ENCODE data around the gene TCEAL4.

DNA sequence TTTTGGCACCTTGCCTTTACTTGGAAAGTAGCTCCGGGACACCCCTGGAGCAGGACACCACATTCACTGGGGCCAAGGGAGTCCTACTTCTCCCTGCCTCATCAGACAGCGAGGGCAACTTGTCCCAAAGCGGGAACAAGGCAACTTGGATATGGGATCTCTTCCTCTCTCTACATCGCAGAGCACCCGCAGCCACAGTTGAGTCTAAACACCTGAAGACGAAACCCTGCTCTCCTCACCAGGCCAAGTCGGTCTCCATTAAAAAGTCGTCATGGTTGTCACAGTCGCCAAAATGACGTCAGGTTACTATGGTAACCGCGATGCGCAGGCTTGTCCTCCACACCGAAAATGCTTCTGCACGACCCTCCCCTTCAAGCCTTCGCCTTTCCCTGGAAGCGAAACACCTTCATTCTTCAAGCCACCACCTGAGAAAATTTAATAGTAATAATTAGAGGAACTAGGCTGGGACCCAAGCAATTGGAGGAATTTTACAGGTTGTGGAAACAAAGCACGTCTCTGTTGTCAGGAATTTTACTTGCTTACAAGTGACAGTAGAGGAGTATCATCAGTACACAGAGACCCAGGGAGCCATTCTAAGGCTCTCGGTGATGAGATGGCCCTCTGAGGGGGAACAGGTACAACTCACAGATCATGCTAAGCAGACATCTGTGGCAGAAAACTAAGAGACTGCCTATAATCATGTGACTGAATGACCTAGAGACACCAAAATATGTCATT lies 30.5 kb upstream of the TCEAL4 start:
- TF ChIP-seq POLR2A (IDR thresholded peaks at IDR 0.05), result no peak
- TF ChIP-seq CTCF (IDR thresholded peaks at IDR 0.05), result no peak
- no peak for TF ChIP-seq POLR2AphosphoS5 (IDR thresholded peaks at IDR 0.05)

Data from sigmoid colon (tissue), 4 donors.